Stomach (tissue), 9 donors: ENCODE data around the gene CD46. TPM values are rescaled to one million over a fixed set of nuclear protein-coding genes. Genes with fewer than 3 reads are reported as not detected.
A peak's percentile ranks its signal among the peaks of the same experiment; 100 is the strongest.

Experiments used
- DNase-seq, 2 donors: peaks; one replicate each; pipeline versions ENCODE4 v3.0.0 to v3.0.0-alpha.2; 2013 to 2019
- H3K27ac ChIP-seq, 5 donors: fragments of 200-600 bp in 4 of 5; sonication (generic) in 4 of 5; one replicate each; pipeline ENCODE4 v1.5.1; 2013 to 2019; ENCODE audit warnings: mild to moderate bottlenecking in 1 of 5, moderate library complexity in 1 of 5
- H3K27me3 ChIP-seq, 3 donors: fragments of 200-600 bp; sonication (generic); one replicate each; pipeline ENCODE4 v1.5.1; 2017 to 2019; ENCODE audit warnings: mixed run types in 1 of 3
- H3K36me3 ChIP-seq, 4 donors: fragments of 200-600 bp; sonication (generic); 1 replicate in 3 of 4; 2 replicates in 1 of 4; pipeline ENCODE4 v1.5.1; 2016 to 2019
- H3K4me1 ChIP-seq, 4 donors: fragments of 200-600 bp; sonication (generic); one replicate each; pipeline ENCODE4 v1.5.1; 2016 to 2019
- H3K4me3 ChIP-seq, 4 donors: fragments of 200-600 bp; sonication (generic) in 3 of 4; one replicate each; pipeline ENCODE4 v1.5.1; 2016 to 2019; ENCODE audit warnings: mild to moderate bottlenecking in 1 of 4
- H3K9me3 ChIP-seq, 4 donors: fragments of 200-600 bp; sonication (generic); one replicate each; pipeline ENCODE4 v1.5.1; 2016 to 2019
- CTCF ChIP-seq, 7 experiments: fragments of 450-650 bp in 4 of 7; fragments of 200-600 bp in 3 of 7; sonication (generic) in 3 of 7; IDR thresholded peaks; one replicate each; pipeline ENCODE4 v1.5.1; 2016 to 2019; ENCODE audit warnings: antibody characterized with exemption in 7 of 7, control low read depth in 2 of 7, mild to moderate bottlenecking in 1 of 7
- EP300 ChIP-seq: sonication (generic); formaldehyde crosslinking; IDR thresholded peaks from one replicate; pipeline ENCODE4 v1.6.1; 2017; ENCODE audit warnings: antibody characterized with exemption
- POLR2A ChIP-seq, 4 donors: fragments of 450-650 bp; IDR thresholded peaks; one replicate each; pipeline ENCODE4 v1.6.1; 2016; ENCODE audit warnings: antibody characterized with exemption in 4 of 4, control low read depth in 2 of 4, mild to moderate bottlenecking in 1 of 4, moderate library complexity in 1 of 4
- POLR2AphosphoS5 ChIP-seq, 3 donors: sonication (generic); formaldehyde crosslinking; IDR thresholded peaks; one replicate each; pipeline ENCODE4 v1.6.1; 2016; ENCODE audit warnings: antibody characterized with exemption in 3 of 3
- WGBS, 5 donors: extraction: QIAGEN DNeasy Blood & Tissue Kit in 3 of 5; methylation state at CpG; one replicate each; pipeline versions ENCODE4 v1.1.5 to v1.1.7; 2013 to 2018; 5-methylcytosine and 5-hydroxymethylcytosine counted together
- intact Hi-C: fragments of 100-400 bp; cut with DNase I; formaldehyde crosslinking; loops from one replicate; pipeline ENCODE4 v1.15.1; 2023; ENCODE audit warnings: low total_unique reads
- polyA plus RNA-seq, 3 donors: library from polyadenylated mRNA; stranded (reverse); fragments of 200-250 nt; gene quantifications; one replicate each; pipeline ENCODE4 v1.2.3, GENCODE V29; 2013
- total RNA-seq, 5 donors: library from RNA; depleted of rRNA; stranded (reverse); fragments of >200 nt; gene quantifications; one replicate each; pipeline versions ENCODE4 v1.1.0 to v1.2.3, GENCODE V29; 2014 to 2016
- donor health status: healthy with polysubstance abuse.
- donor health status: Bipolar disorder and iron deficiency.
- donor health status: healthy.

CD46 gene
- total and polyA plus RNA-seq, 8 donors: 25.2 to 424 (median 96.5) TPM

- intact Hi-C loops: loop anchor here (5.0 kb wide), 1 partner anchor 33 kb away; no protein-coding TSS in a partner anchor
These were observed 82.3 kb downstream of the CD46 start for GRCh38 chr1:207833956-207834660.

GRCh38 chr1:207835958-207836357 lies 84.1 kb downstream of the CD46 start:
- H3K4me3 ChIP-seq: no peak overlapping the region
- intact Hi-C loops: no loop called here
- H3K4me1 ChIP-seq: peaks cover 52 to 97% (median 73%) of the 10 kb centered on the region in 4 donors
- peaks cover 0 to 13% (median 0%) of the 10 kb centered on the region in 4 donors for H3K36me3 ChIP-seq
- TF ChIP-seq POLR2AphosphoS5 (IDR thresholded peaks at IDR 0.05): no peak
- TF ChIP-seq EP300: no peak
- no peak for TF ChIP-seq CTCF (IDR thresholded peaks at IDR 0.05)
- no peak for TF ChIP-seq POLR2A (IDR thresholded peaks at IDR 0.05)
- WGBS, 5 donors: 87 to 96% (median 91%) methylated on average over 6 of the region's 6 CpGs
- no peaks in the 10 kb centered on the region for H3K27me3 ChIP-seq
- no peaks in the 10 kb centered on the region for H3K9me3 ChIP-seq
- no peak for DNase-seq
- H3K27ac ChIP-seq: peak overlapping the region in 3 of 5 donors; percentile 72 to 97 (median 79)

More at GRCh38 chr1:207833956-207834660, 82.3 kb downstream of the CD46 start:
- Histone ChIP-seq H3K27me3 (no peaks in the 10 kb centered on the region), H3K36me3 (peaks cover 0 to 7% (median 0%) of the 10 kb centered on the region in 4 donors), H3K4me3 (no peak overlapping the region), H3K9me3 (no peaks in the 10 kb centered on the region), H3K4me1 (peaks cover 56 to 100% (median 77%) of the 10 kb centered on the region in 4 donors), H3K27ac (peak overlapping the region; percentile 23 to 97 (median 32))
- TF ChIP-seq EP300: no peak
- TF ChIP-seq POLR2AphosphoS5 (IDR thresholded peaks at IDR 0.05): no peak
- no peak for TF ChIP-seq CTCF (IDR thresholded peaks at IDR 0.05)
- no peak for TF ChIP-seq POLR2A (IDR thresholded peaks at IDR 0.05)
- DNase-seq: no peak
- WGBS, 5 donors: 86 to 93% (median 90%) methylated on average over 7 of the region's 7 CpGs

GRCh38 chr1:207836591-207837347 lies 84.9 kb downstream of the CD46 start:
- Histone ChIP-seq H3K9me3 (no peaks in the 10 kb centered on the region), H3K36me3 (peaks cover 0 to 13% (median 1%) of the 10 kb centered on the region in 4 donors), H3K27ac (peak overlapping the region; percentile 27 to 97 (median 72)), H3K4me1 (peaks cover 45 to 91% (median 69%) of the 10 kb centered on the region in 4 donors), H3K4me3 (no peak overlapping the region), H3K27me3 (no peaks in the 10 kb centered on the region)
- TF ChIP-seq POLR2AphosphoS5 (IDR thresholded peaks at IDR 0.05) (no peak), EP300 (no peak), POLR2A (IDR thresholded peaks at IDR 0.05) (no peak), CTCF (IDR thresholded peaks at IDR 0.05) (no peak)
- DNase-seq: no peak
- intact Hi-C loops: no loop called here
- WGBS, 5 donors: 49 to 66% (median 54%) methylated on average over 15 of the region's 15 CpGs

- TF ChIP-seq EP300 (no peak), POLR2AphosphoS5 (IDR thresholded peaks at IDR 0.05) (no peak), POLR2A (IDR thresholded peaks at IDR 0.05) (no peak), CTCF (IDR thresholded peaks at IDR 0.05) (no peak)
- intact Hi-C loops: no loop called here
- H3K4me1 ChIP-seq: peaks cover 38 to 91% (median 65%) of the 10 kb centered on the region in 4 donors
- no peak overlapping the region for H3K4me3 ChIP-seq
- peaks cover 0 to 18% (median 3%) of the 10 kb centered on the region in 4 donors for H3K36me3 ChIP-seq
- 85 to 91% (median 85%) methylated on average over 4 of the region's 4 CpGs for WGBS, 5 donors
- no peaks in the 10 kb centered on the region for H3K9me3 ChIP-seq
- DNase-seq: no peak
- H3K27ac ChIP-seq: peak overlapping the region; percentile 57 to 97 (median 72)
- no peaks in the 10 kb centered on the region for H3K27me3 ChIP-seq
These were observed 85.8 kb downstream of the CD46 start for GRCh38 chr1:207837673-207838072.
